ENCODE data around the gene NIFK. TPM values are rescaled to one million over a fixed set of nuclear protein-coding genes. Genes with fewer than 3 reads are reported as not detected.

Gene NIFK
- total RNA-seq, 2 donors from 2014 or later, result 118 to 137 TPM

Other genes starting within 250 kb of the NIFK start
- not detected for gene RNU4ATAC, start 206.0 kb downstream of the NIFK start, total RNA-seq
- 100 to 1,000 TPM in 1 of 2 donors, 10 to 100 TPM in 1; 95.1 to 121 TPM for gene CLASP1, start 87.4 kb downstream of the NIFK start, total RNA-seq
- 10 to 100 TPM; 67.6 to 82.1 TPM for gene TSN, start 18.8 kb upstream of the NIFK start, total RNA-seq